PFSK-1 (cell line): ENCODE data around the gene FGF1.

ENCODE experiments used
- FOXP2 ChIP-seq: optimal IDR thresholded peaks from 2 replicates; pipeline ENCODE3; 2011; ENCODE audit warnings: borderline replicate concordance, control low read depth, inconsistent platforms; ENCODE audit not compliant: insufficient read depth; ENCODE audit errors: extremely low read length, extremely low read depth
- POLR2AphosphoS5 ChIP-seq: IDR thresholded peaks from 2 replicates; pipeline ENCODE4 v1.6.1; 2012; ENCODE audit warnings: low read depth, mild to moderate bottlenecking, control low read depth, low read length, moderate library complexity
- REST ChIP-seq, 2 experiments: IDR thresholded peaks; 2 replicates each; pipeline versions ENCODE4 v1.6.1 to v1.8.0; 2011 to 2012; ENCODE audit warnings: low read depth in 2 of 2, low read length in 2 of 2, control low read depth in 1 of 2, inconsistent platforms in 1 of 2, mild to moderate bottlenecking in 1 of 2, moderate library complexity in 1 of 2; ENCODE audit not compliant: insufficient read depth in 1 of 2
- SIN3A ChIP-seq: IDR thresholded peaks from 2 replicates; pipeline ENCODE4 v1.6.1; 2012; ENCODE audit warnings: mild to moderate bottlenecking, low read length, moderate library complexity, borderline replicate concordance; ENCODE audit not compliant: insufficient read depth
- TAF1 ChIP-seq: IDR thresholded peaks from 2 replicates; pipeline ENCODE4 v1.6.1; 2012; ENCODE audit warnings: low read length, control low read depth, borderline replicate concordance; ENCODE audit not compliant: insufficient read depth

FGF1 gene

DNA sequence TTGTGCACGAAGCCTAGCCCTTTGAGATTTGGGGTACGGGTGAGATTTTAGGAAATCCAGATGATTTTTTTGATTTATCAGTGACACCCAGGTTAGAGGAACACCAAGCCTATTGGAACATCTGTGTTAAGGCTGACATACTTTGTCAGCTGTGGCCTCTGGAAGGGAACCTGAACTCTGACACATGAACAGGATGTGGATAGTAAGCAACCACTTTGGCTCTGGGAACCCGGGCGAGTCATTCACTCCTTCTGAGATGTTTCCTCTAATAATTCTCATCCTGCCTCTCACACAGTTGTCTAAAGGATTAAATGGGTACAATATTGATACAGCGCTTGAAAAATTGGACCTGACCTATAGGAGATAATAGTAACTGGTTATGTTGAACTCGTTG, 67.8 kb downstream of the FGF1 start:
- TF ChIP-seq TAF1: no peak
- no peak for TF ChIP-seq REST (IDR thresholded peaks at IDR 0.05; ENCODE audit: insufficient read depth in 1 of 2, low read depth in 2 of 2, low read length in 2 of 2)
- TF ChIP-seq SIN3A: peak; percentile 63; the same call in 1 of the 2 replicates
- TF ChIP-seq FOXP2: no peak
- TF ChIP-seq POLR2AphosphoS5: no peak

- TF ChIP-seq REST (IDR thresholded peaks at IDR 0.05; ENCODE audit: insufficient read depth in 1 of 2, low read depth in 2 of 2, low read length in 2 of 2) (no peak), POLR2AphosphoS5 (no peak), TAF1 (no peak), FOXP2 (no peak), SIN3A (no peak)
Observed at GRCh38 chr5:142617416-142618129, 68.3 kb downstream of the FGF1 start.

DNA sequence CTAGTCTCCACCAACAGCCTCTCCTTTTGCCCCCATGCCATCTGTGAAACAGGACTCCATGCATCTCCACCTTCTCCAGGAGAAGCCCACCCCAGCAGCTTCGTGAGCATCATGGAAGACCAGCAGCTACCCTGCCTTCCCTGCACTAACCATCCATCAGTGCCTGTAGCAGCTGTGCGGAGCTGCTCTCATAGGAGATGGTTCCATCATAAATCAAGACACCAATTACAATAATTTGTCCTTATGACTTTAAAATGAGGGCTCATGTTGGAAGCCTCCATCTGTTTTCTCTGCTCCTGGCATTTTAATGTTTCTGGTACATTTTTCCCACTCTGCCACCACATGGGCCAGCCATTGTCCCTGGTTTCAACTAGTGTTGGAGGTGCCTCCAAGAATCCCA, 69.9 kb downstream of the FGF1 start:
- TF ChIP-seq TAF1 (no peak), SIN3A (no peak), FOXP2 (no peak), POLR2AphosphoS5 (no peak), REST (IDR thresholded peaks at IDR 0.05; ENCODE audit: insufficient read depth in 1 of 2, low read depth in 2 of 2, low read length in 2 of 2) (no peak)

DNA sequence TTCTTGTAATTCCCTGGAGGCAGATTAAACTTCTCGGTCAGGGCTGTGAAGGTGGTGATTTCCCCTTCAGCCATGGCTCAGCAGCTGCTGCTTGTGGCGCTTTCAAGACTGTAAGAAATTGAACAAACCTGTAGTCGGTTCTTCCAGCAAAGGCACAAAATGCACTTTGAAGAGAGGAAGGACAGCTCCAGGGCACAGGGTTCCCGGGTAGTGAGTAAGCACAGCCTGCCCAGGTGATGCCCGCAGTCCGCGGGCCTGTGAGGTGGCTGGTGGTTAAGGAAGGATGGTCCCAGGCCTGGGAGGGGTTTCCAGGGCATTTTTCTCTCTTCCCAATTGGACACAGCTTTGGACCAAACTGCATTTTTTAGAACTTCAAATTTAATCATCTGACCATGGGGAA, 71.8 kb downstream of the FGF1 start:
- TF ChIP-seq POLR2AphosphoS5 (no peak), SIN3A (no peak), REST (IDR thresholded peaks at IDR 0.05; ENCODE audit: insufficient read depth in 1 of 2, low read depth in 2 of 2, low read length in 2 of 2) (no peak), FOXP2 (no peak), TAF1 (no peak)

- TF ChIP-seq TAF1 (no peak), FOXP2 (no peak), POLR2AphosphoS5 (no peak), SIN3A (no peak), REST (IDR thresholded peaks at IDR 0.05; ENCODE audit: insufficient read depth in 1 of 2, low read depth in 2 of 2, low read length in 2 of 2) (no peak)
Observed at GRCh38 chr5:142613271-142613671, 72.6 kb downstream of the FGF1 start.
